GM23248 (cell line): ENCODE data around the gene ZNF140. TPM values are rescaled to one million over a fixed set of nuclear protein-coding genes. Genes with fewer than 3 reads are reported as not detected.

Source experiments
- DNase-seq: peaks from one replicate; pipeline ENCODE4 v3.0.0-alpha.2; 2015
- H2AFZ ChIP-seq: fragments of 200-600 bp; sonication (generic); 2 replicates; pipeline ENCODE4 v1.6.1; 2016; ENCODE audit warnings: antibody characterized with exemption
- H3F3A ChIP-seq: fragments of 200-600 bp; sonication (generic); 2 replicates; pipeline ENCODE4 v1.6.1; 2016; ENCODE audit warnings: mild to moderate bottlenecking, antibody characterized with exemption, mixed run types; ENCODE audit not compliant: insufficient read depth
- H3K27ac ChIP-seq: fragments of 200-600 bp; sonication (generic); 2 replicates; pipeline ENCODE4 v1.5.1; 2016; ENCODE audit warnings: mild to moderate bottlenecking
- H3K27me3 ChIP-seq: fragments of 200-600 bp; sonication (generic); replicated peaks from 2 replicates; pipeline ENCODE4 v1.6.1; 2016; ENCODE audit warnings: mild to moderate bottlenecking; ENCODE audit not compliant: insufficient read depth
- H3K36me3 ChIP-seq: fragments of 200-600 bp; sonication (generic); 2 replicates; pipeline ENCODE4 v1.6.1; 2016; ENCODE audit warnings: low read depth, mild to moderate bottlenecking
- H3K4me1 ChIP-seq: fragments of 200-600 bp; sonication (generic); 2 replicates; pipeline ENCODE4 v1.6.1; 2016; ENCODE audit warnings: mild to moderate bottlenecking; ENCODE audit not compliant: insufficient read depth
- H3K4me2 ChIP-seq: fragments of 200-600 bp; sonication (generic); one replicate; pipeline ENCODE4 v1.6.1; 2016; ENCODE audit warnings: mild to moderate bottlenecking; ENCODE audit not compliant: unreplicated experiment
- H3K4me3 ChIP-seq: fragments of 200-600 bp; sonication (generic); 2 replicates; pipeline ENCODE4 v1.5.1; 2016; ENCODE audit warnings: mild to moderate bottlenecking
- H3K79me2 ChIP-seq: fragments of 200-600 bp; sonication (generic); 2 replicates; pipeline ENCODE4 v1.6.1; 2016; ENCODE audit warnings: mild to moderate bottlenecking; ENCODE audit not compliant: insufficient read depth
- H3K9ac ChIP-seq: fragments of 200-600 bp; sonication (generic); 2 replicates; pipeline ENCODE4 v1.6.1; 2016; ENCODE audit warnings: mild to moderate bottlenecking
- H3K9me2 ChIP-seq: fragments of 200-600 bp; sonication (generic); 2 replicates; pipeline ENCODE4 v1.6.1; 2016; ENCODE audit warnings: mixed run types, mild to moderate bottlenecking, moderate library complexity; ENCODE audit not compliant: insufficient read depth
- H3K9me3 ChIP-seq: fragments of 200-600 bp; sonication (generic); one replicate; pipeline ENCODE4 v1.6.1; 2017; ENCODE audit warnings: low read depth
- H4K20me1 ChIP-seq: fragments of 200-600 bp; sonication (generic); 2 replicates; pipeline ENCODE4 v1.6.0; 2016; ENCODE audit not compliant: insufficient read depth
- EZH2 ChIP-seq: fragments of 200-600 bp; sonication (generic); IDR thresholded peaks from 2 replicates; pipeline ENCODE4 v1.6.1; 2018; ENCODE audit warnings: antibody characterized with exemption, mild to moderate bottlenecking; ENCODE audit not compliant: insufficient read depth, poor library complexity, severe bottlenecking
- EZH2phosphoT487 ChIP-seq: fragments of 200-600 bp; sonication (generic); IDR thresholded peaks from 2 replicates; pipeline ENCODE4 v1.6.1; 2018; ENCODE audit warnings: antibody characterized with exemption, moderate library complexity, mild to moderate bottlenecking, low read depth; ENCODE audit not compliant: insufficient read depth
- WGBS, 2 experiments: methylation state at CpG; one replicate each; pipeline ENCODE4 v1.1.6; 2015 to 2017; ENCODE audit warnings: low lambda C conversion rate in 2 of 2, low coverage in 1 of 2; ENCODE audit errors: missing lambda C conversion rate in 2 of 2; 5-methylcytosine and 5-hydroxymethylcytosine counted together
- in situ Hi-C: fragments of 300-500 bp; cut with MboI; formaldehyde crosslinking; loops from 2 replicates; pipeline ENCODE4 v1.15.0; 2020
- polyA plus RNA-seq: library from polyadenylated mRNA; unstranded; fragments of >200 nt; fragmentation: Nextera tagmentation; extraction: Ambion mirVana; gene quantifications from 2 replicates; pipeline ENCODE4 v1.2.1, GENCODE V29; 2016
- total RNA-seq: library from RNA; depleted of rRNA; stranded (reverse); fragments of >200 nt; shearing (Covaris generic); gene quantifications from 2 replicates; pipeline ENCODE4 v1.2.3, GENCODE V29; 2014; rRNA removed

The ZNF140 gene
- 17.2 and 24.2 TPM in 2 replicates for total RNA-seq
- 15.7 and 16.4 TPM in 2 replicates for polyA plus RNA-seq

DNA sequence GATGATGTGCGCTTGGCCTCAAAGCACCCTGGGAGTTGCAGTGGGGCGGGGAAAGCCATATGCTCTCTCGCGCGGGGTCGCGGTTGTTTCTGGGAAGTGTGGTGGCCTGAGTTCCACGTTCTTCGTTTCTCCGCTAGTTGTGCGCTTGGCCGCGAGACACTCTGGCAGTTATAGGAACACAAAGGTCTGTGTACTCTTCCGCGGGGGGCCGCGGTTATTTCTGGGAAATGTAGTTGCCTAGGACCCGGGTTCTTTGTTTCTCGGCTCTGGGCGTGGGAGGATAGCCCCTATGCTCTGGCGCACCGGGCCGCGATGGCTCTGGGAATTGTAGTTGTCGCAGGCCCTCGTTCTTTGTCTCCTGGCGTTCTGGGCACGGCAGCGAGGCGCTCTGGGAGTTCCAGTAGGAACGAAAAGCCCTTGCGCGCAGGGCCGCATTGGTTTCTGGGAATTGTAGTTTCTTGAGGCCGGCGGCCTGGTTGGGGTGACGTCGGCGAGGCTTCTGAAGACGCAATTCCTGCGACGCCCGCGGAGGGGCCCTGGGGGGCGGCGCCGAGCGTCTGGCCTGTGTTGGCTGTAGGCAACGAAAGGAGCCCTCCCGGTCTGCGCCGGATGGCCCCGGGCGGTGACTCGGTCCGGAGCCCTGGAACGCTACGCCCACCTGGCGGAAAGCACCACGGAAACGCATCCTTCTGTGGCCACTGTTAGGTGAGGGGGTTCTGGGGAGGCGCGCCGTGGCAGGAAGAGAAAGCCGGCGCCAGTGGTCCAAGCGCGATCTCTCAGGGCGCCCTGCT, at the start of gene ZNF140:
ZNF140 (plus strand) TSS at position 556 of the 791 bp plus-strand sequence. CDS start 398 bp downstream, outside the sequence.
- Histone ChIP-seq H4K20me1 (no peaks in the 10 kb centered on the region), H3K79me2 (peaks cover 36% of the 10 kb centered on the region), H3F3A (0 out of 2 replicates have a peak, but pooled peaks cover 8% of the 10 kb centered on the region), H3K36me3 (peaks cover 40% of the 10 kb centered on the region), H3K9ac (peak within 1 kb of the TSS; percentile 97), H3K4me1 (0 out of 2 replicates have a peak, but pooled peaks cover 3% of the 10 kb centered on the region), H2AFZ (peak within 1 kb of the TSS; percentile 98), H3K4me3 (peak within 1 kb of the TSS; percentile 92), H3K9me2 (no peaks in the 10 kb centered on the region), H3K27ac (peak within 1 kb of the TSS; percentile 99), H3K9me3 (peaks cover 8% of the 10 kb centered on the region), H3K4me2 (peak within 1 kb of the TSS; percentile 86), H3K27me3 (no peaks in the 10 kb centered on the region)
- DNase-seq, result peak; percentile 99
- TF ChIP-seq EZH2phosphoT487 (no peak), EZH2 (no peak)
- 1% methylated on average over 59 to 67 of the region's 69 CpGs for WGBS, 2 experiments
- in situ Hi-C loops, result no loop called here

DNA sequence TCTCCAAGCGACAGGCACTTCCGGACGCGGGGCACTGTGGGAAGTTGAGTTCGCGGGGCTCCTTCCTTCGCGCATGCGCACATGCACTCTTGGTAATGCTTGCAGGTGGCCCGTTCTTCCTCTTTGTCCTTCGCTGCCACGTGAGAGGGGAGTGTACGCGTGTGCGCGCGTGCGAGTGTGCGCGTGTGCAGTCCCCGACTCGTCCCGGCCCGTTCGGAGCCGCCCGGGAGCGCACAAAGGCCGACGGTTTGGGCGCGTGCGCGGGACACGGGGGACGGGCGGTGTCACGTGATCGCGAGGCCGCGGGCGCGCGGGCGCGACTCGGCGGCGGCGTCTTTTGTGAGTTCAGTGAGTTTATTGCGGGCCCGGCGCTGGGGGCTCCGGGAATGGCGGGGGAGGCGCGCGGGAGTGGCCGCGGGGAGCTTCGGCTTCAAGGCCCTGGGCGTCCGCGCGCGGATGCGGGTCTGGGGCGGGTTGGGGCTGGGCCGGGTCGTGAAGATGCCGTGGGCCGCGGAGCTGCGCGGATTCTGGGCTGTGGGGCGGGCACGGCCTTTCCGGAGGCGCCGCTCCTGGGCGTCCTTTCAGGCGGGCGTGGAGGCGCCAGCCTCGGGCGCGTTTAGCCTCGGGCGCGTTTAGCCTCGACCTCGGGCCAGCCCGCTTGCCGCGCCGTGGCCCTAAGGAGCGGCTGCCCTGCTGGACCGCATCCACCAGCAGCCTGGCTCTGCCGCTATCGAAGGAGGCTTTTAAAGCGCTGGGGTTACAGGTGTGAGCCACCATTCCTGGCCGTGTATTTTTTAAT, 43.3 kb upstream of the ZNF140 start, which contains the start of gene ZNF84:
ZNF84 (plus strand) TSS at position 303 of the 799 bp plus-strand sequence. CDS start 3,959 bp downstream, outside the sequence.
- H3K9me2 ChIP-seq, result no peaks in the 10 kb centered on the region
- peak; percentile 99 for DNase-seq
- H3K4me3 ChIP-seq, result peak within 1 kb of the TSS; percentile 91
- peak within 1 kb of the TSS; percentile 86 for H3K9ac ChIP-seq
- H2AFZ ChIP-seq, result peak within 1 kb of the TSS; percentile 99
- peaks cover 34% of the 10 kb centered on the region for H3K36me3 ChIP-seq
- H3K4me2 ChIP-seq, result peak within 1 kb of the TSS; percentile 93
- peak within 1 kb of the TSS; percentile 72 for H3K27ac ChIP-seq
- H4K20me1 ChIP-seq, result no peaks in the 10 kb centered on the region
- H3K79me2 ChIP-seq, result peaks cover 47% of the 10 kb centered on the region
- WGBS, 2 experiments, result 1 to 3% methylated on average over 62 to 69 of the region's 103 CpGs
- H3F3A ChIP-seq, result peaks cover 7% of the 10 kb centered on the region; the same call in 1 of the 2 replicates
- H3K27me3 ChIP-seq, result no peaks in the 10 kb centered on the region
- TF ChIP-seq EZH2phosphoT487 (no peak), EZH2 (no peak)
- in situ Hi-C loops, result no loop called here
- H3K9me3 ChIP-seq, result peaks cover 4% of the 10 kb centered on the region
- no peaks in the 10 kb centered on the region for H3K4me1 ChIP-seq

DNA sequence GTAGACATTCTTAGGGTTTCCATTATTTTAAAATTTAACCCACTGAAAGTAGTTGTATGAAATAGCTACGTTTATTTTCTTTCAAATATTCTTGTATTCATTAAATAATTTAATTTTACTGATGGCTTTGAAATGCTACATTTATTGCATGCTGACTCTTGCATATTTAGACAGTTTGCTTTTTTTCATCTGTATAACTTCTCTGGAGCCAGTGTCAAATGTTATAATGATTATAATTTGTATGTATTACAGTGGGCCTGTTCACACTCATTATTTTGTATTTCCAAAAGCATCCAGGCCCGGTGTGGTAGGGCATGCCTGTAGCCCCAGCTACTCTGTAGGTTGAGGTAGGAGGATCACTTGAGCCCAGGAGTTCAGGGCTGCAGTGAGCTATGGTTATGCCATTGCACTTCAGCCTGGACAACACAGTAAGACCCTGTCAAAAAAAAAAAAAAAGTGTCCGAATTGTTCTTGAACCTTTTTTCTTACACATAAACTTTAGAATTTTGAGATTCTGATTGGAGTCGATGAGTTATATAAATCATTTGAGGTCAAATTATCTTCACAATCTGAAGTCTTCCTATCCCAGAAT, 42.5 kb upstream of the ZNF140 start:
- H3K79me2 ChIP-seq, result peaks cover 55% of the 10 kb centered on the region
- H3K9me2 ChIP-seq, result no peaks in the 10 kb centered on the region
- H3K4me2 ChIP-seq, result peak overlapping the region; percentile 93
- peak overlapping the region; percentile 91 for H3K4me3 ChIP-seq
- H3K36me3 ChIP-seq, result peaks cover 42% of the 10 kb centered on the region
- peak; percentile 6 for DNase-seq
- peaks cover 4% of the 10 kb centered on the region for H3K9me3 ChIP-seq
- TF ChIP-seq EZH2 (no peak), EZH2phosphoT487 (no peak)
- no peaks in the 10 kb centered on the region for H3K4me1 ChIP-seq
- peaks cover 7% of the 10 kb centered on the region; the same call in 1 of the 2 replicates for H3F3A ChIP-seq
- in situ Hi-C loops, result no loop called here
- no peaks in the 10 kb centered on the region for H4K20me1 ChIP-seq
- peak overlapping the region; percentile 99 for H2AFZ ChIP-seq
- H3K9ac ChIP-seq, result peak overlapping the region; percentile 86
- no peaks in the 10 kb centered on the region for H3K27me3 ChIP-seq
- WGBS, 2 experiments, result 42 to 44% methylated on average over 4 of the region's 4 CpGs
- H3K27ac ChIP-seq, result peak overlapping the region; percentile 72

DNA sequence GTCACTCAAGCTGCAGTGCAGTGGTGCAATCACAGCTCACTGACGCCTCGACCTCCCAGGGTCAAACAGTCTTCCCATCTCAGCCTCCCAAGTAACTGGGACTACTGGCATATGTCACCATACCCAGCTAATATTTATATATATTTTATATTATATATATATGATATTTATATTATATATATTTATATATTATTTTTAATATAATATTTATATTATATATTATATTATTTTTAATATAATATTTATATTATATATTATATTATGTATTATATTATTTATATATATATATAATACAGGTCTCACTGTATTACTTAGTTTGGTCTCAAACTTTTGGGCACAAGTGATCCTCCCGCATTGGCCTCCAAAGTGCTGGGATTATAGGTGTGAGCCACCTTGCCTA, 34.0 kb upstream of the ZNF140 start:
- Histone ChIP-seq H2AFZ (no peak overlapping the region), H3K27ac (no peak overlapping the region), H4K20me1 (no peaks in the 10 kb centered on the region), H3K9ac (no peak overlapping the region), H3K4me3 (no peak overlapping the region), H3K36me3 (peaks cover 97% of the 10 kb centered on the region), H3K79me2 (peaks cover 53% of the 10 kb centered on the region), H3K9me3 (peaks cover 21% of the 10 kb centered on the region), H3F3A (no peaks in the 10 kb centered on the region), H3K4me1 (no peaks in the 10 kb centered on the region), H3K9me2 (no peaks in the 10 kb centered on the region), H3K27me3 (no peaks in the 10 kb centered on the region), H3K4me2 (no peak overlapping the region)
- in situ Hi-C loops, result no loop called here
- DNase-seq, result no peak
- WGBS, 2 experiments, result 96 to 98% methylated on average over 3 of the region's 3 CpGs
- no peak for TF ChIP-seq EZH2
